ENCODE results near the gene TTYH2.

The TTYH2 gene

DNA sequence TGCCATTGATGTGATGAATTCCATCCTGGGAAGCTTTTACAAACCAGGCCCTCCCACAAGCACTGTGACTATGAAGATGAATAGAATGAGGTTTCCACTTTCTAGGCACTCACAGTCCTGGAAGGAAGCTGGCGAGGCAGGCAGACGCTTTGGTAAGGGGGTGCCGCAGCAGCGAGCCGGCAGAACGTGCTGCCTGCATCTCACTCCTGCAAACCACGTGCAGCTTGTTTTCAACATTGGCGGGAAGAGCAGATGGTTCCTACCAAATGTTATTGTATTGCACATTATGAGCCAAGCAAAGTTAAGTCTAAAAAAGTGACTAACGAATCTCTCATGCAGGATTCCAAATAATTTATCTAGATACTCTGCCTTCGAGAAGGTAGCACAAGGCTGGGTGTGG lies 57.0 kb downstream of the TTYH2 start:
- no peak overlapping the region for H3K27ac ChIP-seq (ENCODE audit: low read depth, low read length)
- no peak overlapping the region for H3K4me2 ChIP-seq (ENCODE audit: low read depth, low read length, poor library complexity, severe bottlenecking)
- no peaks in the 10 kb centered on the region for H3F3A ChIP-seq (ENCODE audit: insufficient read depth)
- H3K36me3 ChIP-seq (ENCODE audit: low read length) = no peaks in the 10 kb centered on the region
- H3K79me2 ChIP-seq (ENCODE audit: insufficient read depth, low read length) = no peaks in the 10 kb centered on the region
- no peaks in the 10 kb centered on the region for H3K9me2 ChIP-seq (replicated peaks; ENCODE audit: insufficient read depth, low read length)
- no peaks in the 10 kb centered on the region for H3K27me3 ChIP-seq (ENCODE audit: low read length)
- H2AFZ ChIP-seq (ENCODE audit: low read depth, low read length, severe bottlenecking) = no peak overlapping the region
- no peak overlapping the region for H3K4me3 ChIP-seq (ENCODE audit: insufficient read depth, low read length, poor library complexity, severe bottlenecking)
- H3K9ac ChIP-seq (ENCODE audit: low read length) = no peak overlapping the region
- no peak for TF ChIP-seq EZH2phosphoT487 (conservative IDR thresholded peaks at IDR 0.05; ENCODE audit: low read length)
- TF ChIP-seq, protein P1, sequence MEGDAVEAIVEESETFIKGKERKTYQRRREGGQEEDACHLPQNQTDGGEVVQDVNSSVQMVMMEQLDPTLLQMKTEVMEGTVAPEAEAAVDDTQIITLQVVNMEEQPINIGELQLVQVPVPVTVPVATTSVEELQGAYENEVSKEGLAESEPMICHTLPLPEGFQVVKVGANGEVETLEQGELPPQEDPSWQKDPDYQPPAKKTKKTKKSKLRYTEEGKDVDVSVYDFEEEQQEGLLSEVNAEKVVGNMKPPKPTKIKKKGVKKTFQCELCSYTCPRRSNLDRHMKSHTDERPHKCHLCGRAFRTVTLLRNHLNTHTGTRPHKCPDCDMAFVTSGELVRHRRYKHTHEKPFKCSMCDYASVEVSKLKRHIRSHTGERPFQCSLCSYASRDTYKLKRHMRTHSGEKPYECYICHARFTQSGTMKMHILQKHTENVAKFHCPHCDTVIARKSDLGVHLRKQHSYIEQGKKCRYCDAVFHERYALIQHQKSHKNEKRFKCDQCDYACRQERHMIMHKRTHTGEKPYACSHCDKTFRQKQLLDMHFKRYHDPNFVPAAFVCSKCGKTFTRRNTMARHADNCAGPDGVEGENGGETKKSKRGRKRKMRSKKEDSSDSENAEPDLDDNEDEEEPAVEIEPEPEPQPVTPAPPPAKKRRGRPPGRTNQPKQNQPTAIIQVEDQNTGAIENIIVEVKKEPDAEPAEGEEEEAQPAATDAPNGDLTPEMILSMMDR (IDR thresholded peaks at IDR 0.05; ENCODE audit: insufficient read depth, low read length, poor library complexity, severe bottlenecking) = no peak
- H3K9me3 ChIP-seq (ENCODE audit: insufficient read depth, low read length) = no peaks in the 10 kb centered on the region
- H4K20me1 ChIP-seq (ENCODE audit: low read depth, low read length) = no peaks in the 10 kb centered on the region

DNA sequence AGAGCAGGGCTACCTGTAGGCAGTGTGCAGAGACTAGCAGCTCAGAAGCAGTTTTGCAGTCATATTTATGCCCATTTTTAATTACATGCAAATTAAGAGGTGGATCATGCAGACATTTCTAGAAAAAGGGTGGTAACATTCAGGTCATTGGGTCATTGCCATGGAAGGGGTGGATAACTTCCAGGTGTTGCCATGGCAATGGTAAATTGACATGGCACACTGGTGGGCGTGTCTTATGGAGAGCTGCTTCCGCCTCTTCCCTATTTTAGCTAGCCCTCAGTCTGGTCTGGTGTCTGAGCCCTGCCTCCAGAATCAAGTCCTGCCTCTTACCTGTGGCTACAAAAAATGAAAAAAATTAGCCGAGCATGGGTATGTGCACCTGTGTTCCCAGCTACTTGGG lies 57.9 kb downstream of the TTYH2 start:
- Histone ChIP-seq H3K27me3 (ENCODE audit: low read length) (no peaks in the 10 kb centered on the region), H3K27ac (ENCODE audit: low read depth, low read length) (no peak overlapping the region), H4K20me1 (ENCODE audit: low read depth, low read length) (no peaks in the 10 kb centered on the region), H2AFZ (ENCODE audit: low read depth, low read length, severe bottlenecking) (no peak overlapping the region), H3K9me3 (ENCODE audit: insufficient read depth, low read length) (no peaks in the 10 kb centered on the region), H3K9ac (ENCODE audit: low read length) (no peak overlapping the region), H3F3A (ENCODE audit: insufficient read depth) (no peaks in the 10 kb centered on the region), H3K79me2 (ENCODE audit: insufficient read depth, low read length) (no peaks in the 10 kb centered on the region), H3K4me2 (ENCODE audit: low read depth, low read length, poor library complexity, severe bottlenecking) (no peak overlapping the region), H3K4me3 (ENCODE audit: insufficient read depth, low read length, poor library complexity, severe bottlenecking) (no peak overlapping the region), H3K9me2 (replicated peaks; ENCODE audit: insufficient read depth, low read length) (no peaks in the 10 kb centered on the region), H3K36me3 (ENCODE audit: low read length) (no peaks in the 10 kb centered on the region)
- TF ChIP-seq EZH2phosphoT487 (conservative IDR thresholded peaks at IDR 0.05; ENCODE audit: low read length) = no peak
- TF ChIP-seq, protein P1 (IDR thresholded peaks at IDR 0.05; ENCODE audit: insufficient read depth, low read length, poor library complexity, severe bottlenecking) = no peak

DNA sequence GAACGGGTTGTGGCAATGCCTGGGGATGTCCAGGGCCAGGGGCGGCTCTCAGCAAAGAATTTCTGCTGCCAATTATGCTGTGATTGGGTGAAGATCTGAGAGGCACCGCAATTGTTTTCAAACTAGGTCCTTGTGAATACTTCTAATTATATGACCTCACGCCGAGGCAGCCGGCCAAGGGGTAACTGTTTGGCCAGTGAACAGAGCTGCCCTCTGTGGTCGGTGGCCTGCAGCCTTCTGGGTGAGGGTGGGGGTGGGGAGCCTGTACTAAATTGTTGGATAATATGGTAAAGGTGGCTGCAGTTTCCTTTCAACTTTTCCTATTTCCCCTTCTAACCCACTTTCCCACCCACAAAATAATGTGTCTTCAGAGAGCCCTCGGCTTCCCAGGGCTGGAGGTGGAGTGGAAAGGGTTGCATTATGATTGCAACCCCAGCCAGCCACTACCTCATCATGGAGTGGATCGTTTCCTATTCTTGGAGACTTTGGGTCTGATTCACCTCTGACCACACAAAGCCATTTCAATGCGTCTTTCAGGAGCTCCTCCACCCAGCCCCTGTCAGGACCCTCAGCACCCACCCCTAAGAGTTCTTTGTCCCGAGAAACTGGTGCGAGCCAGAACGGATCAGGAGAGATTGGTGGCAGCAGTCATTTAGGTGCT lies 58.7 kb downstream of the TTYH2 start:
- no peak overlapping the region for H3K9ac ChIP-seq (ENCODE audit: low read length)
- H3K79me2 ChIP-seq (ENCODE audit: insufficient read depth, low read length) = no peaks in the 10 kb centered on the region
- no peaks in the 10 kb centered on the region for H3K9me2 ChIP-seq (replicated peaks; ENCODE audit: insufficient read depth, low read length)
- no peaks in the 10 kb centered on the region for H3K36me3 ChIP-seq (ENCODE audit: low read length)
- TF ChIP-seq EZH2phosphoT487 (conservative IDR thresholded peaks at IDR 0.05; ENCODE audit: low read length) = no peak
- TF ChIP-seq, protein P1 (IDR thresholded peaks at IDR 0.05; ENCODE audit: insufficient read depth, low read length, poor library complexity, severe bottlenecking) = no peak
- no peak overlapping the region for H2AFZ ChIP-seq (ENCODE audit: low read depth, low read length, severe bottlenecking)
- H3K4me3 ChIP-seq (ENCODE audit: insufficient read depth, low read length, poor library complexity, severe bottlenecking) = no peak overlapping the region
- H3F3A ChIP-seq (ENCODE audit: insufficient read depth) = no peaks in the 10 kb centered on the region
- H3K4me2 ChIP-seq (ENCODE audit: low read depth, low read length, poor library complexity, severe bottlenecking) = no peak overlapping the region
- H4K20me1 ChIP-seq (ENCODE audit: low read depth, low read length) = no peaks in the 10 kb centered on the region
- H3K27ac ChIP-seq (ENCODE audit: low read depth, low read length) = no peak overlapping the region
- no peaks in the 10 kb centered on the region for H3K27me3 ChIP-seq (ENCODE audit: low read length)
- no peaks in the 10 kb centered on the region for H3K9me3 ChIP-seq (ENCODE audit: insufficient read depth, low read length)
